H1 (cell line): ENCODE data around the gene ABCC4. TPM values are rescaled to one million over a fixed set of nuclear protein-coding genes. Genes with fewer than 3 reads are reported as not detected.

ENCODE experiments used
- CEBPB ChIP-seq: IDR thresholded peaks from 2 replicates; pipeline ENCODE4 v1.6.1; 2012; ENCODE audit warnings: low read depth, low read length
- RBBP5 ChIP-seq: IDR thresholded peaks from 2 replicates; pipeline ENCODE4 v1.7.1; 2012; ENCODE audit warnings: low read depth, mild to moderate bottlenecking, inconsistent platforms, low read length, moderate library complexity, borderline replicate concordance
- SAP30 ChIP-seq: fragments of 300-600 bp; sonication (generic); IDR thresholded peaks from 2 replicates; pipeline ENCODE4 v1.7.1; 2012; ENCODE audit warnings: low read length, moderate library complexity, mild to moderate bottlenecking, inconsistent platforms; ENCODE audit not compliant: insufficient read depth, insufficient replicate concordance
- polyA plus RNA-seq, 7 experiments: library from polyadenylated mRNA; depleted of rRNA in 3 of 7; stranded (reverse) in 5 of 7; unstranded in 2 of 7; fragments of >200 nt in 5 of 7; fragments of 200-250 nt in 2 of 7; gene quantifications; 1 replicate in 5 of 7; 2 replicates in 1 of 7; 4 replicates in 1 of 7; pipeline versions ENCODE4 v1.2.1 to v1.2.3, GENCODE V29; 2011 to 2013; ENCODE audit warnings: missing spikeins in 2 of 7, mixed read lengths in 2 of 7
- total RNA-seq: library from RNA; stranded (reverse); fragmentation: NEBNext Ultra II Directional; extraction: Animal tissue kit (Norgen Biotek cat#: 25700); gene quantifications from 2 replicates; pipeline ENCODE4 v1.2.1, GENCODE V29; 2021
- TF ChIP-seq, protein P1 (sequence below): IDR thresholded peaks from 2 replicates; pipeline ENCODE4 v1.6.1; 2012; ENCODE audit warnings: low read length, inconsistent platforms

ABCC4 gene
- total and polyA plus RNA-seq, 2 of the 8 experiments (the other 6 are each of a cell fraction or from before 2014, with no cell fraction given), result 4.0 to 14.1 TPM

DNA sequence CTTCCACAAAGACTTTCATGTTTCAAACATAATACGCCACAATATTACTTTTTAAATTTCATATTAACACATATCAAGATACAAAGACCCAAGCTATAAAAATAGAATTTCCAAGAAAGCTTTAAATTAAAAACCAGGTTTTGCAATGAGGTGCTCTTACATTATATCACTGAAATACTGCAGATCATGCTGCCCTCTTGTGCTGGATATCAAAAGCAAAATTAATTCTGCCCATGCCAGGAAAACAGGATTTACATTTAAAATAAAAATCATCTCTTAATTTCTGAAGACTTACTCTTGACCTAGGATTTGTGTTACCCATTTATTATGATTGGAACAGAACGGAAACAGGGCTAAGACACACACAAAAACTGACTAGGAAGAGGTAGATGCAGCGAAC, 145.0 kb downstream of the ABCC4 start (continued):
- TF ChIP-seq, protein P1, sequence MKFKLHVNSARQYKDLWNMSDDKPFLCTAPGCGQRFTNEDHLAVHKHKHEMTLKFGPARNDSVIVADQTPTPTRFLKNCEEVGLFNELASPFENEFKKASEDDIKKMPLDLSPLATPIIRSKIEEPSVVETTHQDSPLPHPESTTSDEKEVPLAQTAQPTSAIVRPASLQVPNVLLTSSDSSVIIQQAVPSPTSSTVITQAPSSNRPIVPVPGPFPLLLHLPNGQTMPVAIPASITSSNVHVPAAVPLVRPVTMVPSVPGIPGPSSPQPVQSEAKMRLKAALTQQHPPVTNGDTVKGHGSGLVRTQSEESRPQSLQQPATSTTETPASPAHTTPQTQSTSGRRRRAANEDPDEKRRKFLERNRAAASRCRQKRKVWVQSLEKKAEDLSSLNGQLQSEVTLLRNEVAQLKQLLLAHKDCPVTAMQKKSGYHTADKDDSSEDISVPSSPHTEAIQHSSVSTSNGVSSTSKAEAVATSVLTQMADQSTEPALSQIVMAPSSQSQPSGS, result no peak
- no peak for TF ChIP-seq CEBPB
- TF ChIP-seq SAP30, result no peak
- TF ChIP-seq RBBP5, result no peak
- TF ChIP-seq, all 59 proteins: peak for 2
